H1 (cell line): ENCODE measurements around the gene TNS1. TPM values are rescaled to one million over a fixed set of nuclear protein-coding genes. Genes with fewer than 3 reads are reported as not detected.

Experiments used
- CTCF ChIA-PET: fragments of 300-600 bp; sonication (Branson Sonifier 250); formaldehyde crosslinking; loops from one replicate; lab custom pipeline; 2021; ENCODE audit not compliant: partially characterized antibody; lab: Charles Lee
- POLR2A ChIA-PET: fragments of 300-600 bp; sonication (Branson Sonifier 250); formaldehyde crosslinking; loops from one replicate; lab custom pipeline; 2021; ENCODE audit warnings: inconsistent platforms; ENCODE audit not compliant: partially characterized antibody; lab: Charles Lee
- DNase-seq, 2 experiments: peaks; one replicate each; pipeline versions ENCODE4 v3.0.0 to v3.0.0-alpha.2; 2010 to 2022; ENCODE audit warnings: low spot score in 2 of 2, low read depth in 1 of 2, mixed read lengths in 1 of 2
- FAIRE-seq: peaks from 2 replicates; lab custom pipeline; 2011; peaks lifted over from hg19 to GRCh38; lab: Jason Lieb, UNC
- H2AFZ ChIP-seq: 2 replicates; pipeline ENCODE4 v1.8.1; 2012; ENCODE audit warnings: low read length, inconsistent platforms
- H2AK5ac ChIP-seq: 2 replicates; pipeline ENCODE4 v1.6.1; 2013; ENCODE audit warnings: low read depth, low read length
- H2BK120ac ChIP-seq: replicated peaks from 2 replicates; pipeline ENCODE3; 2013; ENCODE audit warnings: low read depth, low read length, inconsistent platforms
- H2BK12ac ChIP-seq: 2 replicates; pipeline ENCODE4 v1.6.1; 2013; ENCODE audit warnings: low read depth, low read length
- H2BK15ac ChIP-seq: 2 replicates; pipeline ENCODE4 v1.6.1; 2013; ENCODE audit warnings: low read length
- H2BK20ac ChIP-seq: 2 replicates; pipeline ENCODE4 v1.6.1; 2013; ENCODE audit warnings: low read length
- H2BK5ac ChIP-seq: 2 replicates; pipeline ENCODE4 v1.6.1; 2013; ENCODE audit warnings: low read depth, low read length
- H3K14ac ChIP-seq: 2 replicates; pipeline ENCODE4 v1.6.1; 2013; ENCODE audit warnings: inconsistent platforms; ENCODE audit not compliant: insufficient read length
- H3K18ac ChIP-seq: 2 replicates; pipeline ENCODE4 v1.6.1; 2013; ENCODE audit warnings: low read length; ENCODE audit errors: extremely low read depth
- H3K23ac ChIP-seq: 2 replicates; pipeline ENCODE4 v1.6.1; 2013; ENCODE audit warnings: inconsistent platforms; ENCODE audit not compliant: insufficient read length
- H3K23me2 ChIP-seq: 2 replicates; pipeline ENCODE4 v1.6.1; 2013; ENCODE audit warnings: low read depth, low read length
- H3K27ac ChIP-seq: 2 replicates; pipeline ENCODE4 v1.6.1; 2011; ENCODE audit warnings: low read depth, low read length, inconsistent platforms
- H3K27me3 ChIP-seq, 4 experiments: replicated peaks in 1 of 4; 1 replicate in 1 of 4; 2 replicates in 3 of 4; pipeline versions ENCODE4 v1.6.1 to v1.8.1; 2011 to 2013; ENCODE audit warnings: low read length in 3 of 4, mild to moderate bottlenecking in 3 of 4, inconsistent platforms in 2 of 4, mixed read lengths in 2 of 4, moderate library complexity in 1 of 4; ENCODE audit not compliant: control insufficient read depth in 3 of 4, insufficient read depth in 3 of 4; ENCODE audit errors: extremely low read depth in 1 of 4
- H3K36me3 ChIP-seq, 4 experiments: 2 replicates each; pipeline versions ENCODE4 v1.6.1 to v1.8.1; 2011 to 2013; ENCODE audit warnings: mild to moderate bottlenecking in 4 of 4, low read length in 3 of 4, moderate library complexity in 2 of 4, control low read depth in 1 of 4, inconsistent platforms in 1 of 4; ENCODE audit not compliant: insufficient read depth in 4 of 4, control insufficient read depth in 2 of 4
- H3K4ac ChIP-seq: replicated peaks from 2 replicates; pipeline ENCODE3; 2013; ENCODE audit warnings: low read length, low read depth, mixed read lengths, inconsistent platforms; ENCODE audit not compliant: insufficient read length
- H3K4me1 ChIP-seq, 4 experiments: replicated peaks in 1 of 4; 1 replicate in 1 of 4; 2 replicates in 3 of 4; pipeline versions ENCODE4 v1.6.1 to v1.8.1; 2011 to 2013; ENCODE audit warnings: low read length in 3 of 4, inconsistent platforms in 2 of 4, mixed read lengths in 1 of 4; ENCODE audit not compliant: insufficient read depth in 4 of 4, control insufficient read depth in 3 of 4
- H3K4me2 ChIP-seq, 2 experiments: 2 replicates each; pipeline versions ENCODE4 v1.6.1 to v1.8.1; 2011 to 2013; ENCODE audit warnings: low read depth in 2 of 2, low read length in 2 of 2, control low read depth in 1 of 2, inconsistent platforms in 1 of 2, mild to moderate bottlenecking in 1 of 2; ENCODE audit not compliant: insufficient read depth in 1 of 2
- H3K4me3 ChIP-seq, 4 experiments: fragments of 200-600, 300-600 bp in 1 of 4; sonication (generic), shearing (Covaris generic), sonication (Bioruptor Twin) in 1 of 4; 2 replicates each; pipeline versions ENCODE4 v1.5.1 to v1.8.1; 2011 to 2016; ENCODE audit warnings: low read length in 4 of 4, low read depth in 3 of 4, control low read depth in 2 of 4, inconsistent platforms in 2 of 4, mild to moderate bottlenecking in 2 of 4, mixed read lengths in 1 of 4, moderate library complexity in 1 of 4; ENCODE audit not compliant: insufficient read depth in 2 of 4; ENCODE audit errors: extremely low read depth in 1 of 4
- H3K56ac ChIP-seq: replicated peaks from 2 replicates; pipeline ENCODE3; 2013; ENCODE audit warnings: low read depth, mild to moderate bottlenecking, mixed read lengths, low read length, inconsistent platforms; ENCODE audit not compliant: insufficient read length
- H3K79me1 ChIP-seq: 2 replicates; pipeline ENCODE4 v1.6.1; 2013; ENCODE audit warnings: low read depth, low read length, control low read depth
- H3K79me2 ChIP-seq, 2 experiments: 2 replicates each; pipeline versions ENCODE4 v1.6.1 to v1.8.1; 2012 to 2013; ENCODE audit warnings: low read length in 2 of 2, mild to moderate bottlenecking in 2 of 2, inconsistent platforms in 1 of 2; ENCODE audit not compliant: insufficient read depth in 2 of 2, control insufficient read depth in 1 of 2
- H3K9ac ChIP-seq, 4 experiments: replicated peaks in 1 of 4; 1 replicate in 1 of 4; 2 replicates in 3 of 4; pipeline versions ENCODE4 v1.6.1 to v1.8.1; 2011 to 2013; ENCODE audit warnings: low read depth in 3 of 4, low read length in 3 of 4, control low read depth in 2 of 4, mild to moderate bottlenecking in 2 of 4, moderate library complexity in 2 of 4, inconsistent platforms in 1 of 4; ENCODE audit errors: extremely low read depth in 1 of 4
- H3K9me3 ChIP-seq, 2 experiments: 2 replicates each; pipeline versions ENCODE4 v1.6.1 to v1.8.1; 2012 to 2013; ENCODE audit warnings: mild to moderate bottlenecking in 2 of 2, moderate library complexity in 2 of 2, control low read depth in 1 of 2, inconsistent platforms in 1 of 2, low read depth in 1 of 2, low read length in 1 of 2, mixed read lengths in 1 of 2; ENCODE audit not compliant: insufficient read depth in 2 of 2
- H4K20me1 ChIP-seq, 2 experiments: replicated peaks in 1 of 2; 2 replicates each; pipeline versions ENCODE3 to v1.8.1; 2011 to 2013; ENCODE audit warnings: inconsistent platforms in 2 of 2, low read length in 2 of 2, mild to moderate bottlenecking in 1 of 2; ENCODE audit not compliant: insufficient read depth in 2 of 2, control insufficient read depth in 1 of 2
- H4K5ac ChIP-seq: 2 replicates; pipeline ENCODE4 v1.6.1; 2013; ENCODE audit warnings: low read length, low read depth, mixed read lengths, inconsistent platforms; ENCODE audit not compliant: insufficient read length
- H4K8ac ChIP-seq: 2 replicates; pipeline ENCODE4 v1.8.0; 2013; ENCODE audit warnings: mild to moderate bottlenecking, moderate library complexity, low read length, inconsistent platforms; ENCODE audit not compliant: insufficient read depth; ENCODE audit errors: extremely low read depth
- H4K91ac ChIP-seq: replicated peaks from 2 replicates; pipeline ENCODE3; 2013; ENCODE audit warnings: low read length, mixed read lengths, inconsistent platforms; ENCODE audit not compliant: insufficient read length
- YY1 ChIP-seq: IDR thresholded peaks from 2 replicates; pipeline ENCODE4 v1.6.1; 2011; ENCODE audit warnings: low read depth, mild to moderate bottlenecking, low read length
- WGBS, 2 experiments: shearing (Covaris generic) in 1 of 2; methylation state at CpG; one replicate each; pipeline versions ENCODE4 v1.1.6 to v1.1.7; 2013 to 2015; ENCODE audit warnings: low lambda C conversion rate in 2 of 2, mixed read lengths in 2 of 2, inconsistent platforms in 1 of 2, low coverage in 1 of 2, missing lambda C conversion rate in 1 of 2; ENCODE audit not compliant: insufficient replicate concordance in 2 of 2, insufficient coverage in 1 of 2, insufficient read length in 1 of 2; ENCODE audit errors: extremely low coverage in 1 of 2, missing lambda C conversion rate in 1 of 2; 5-methylcytosine and 5-hydroxymethylcytosine counted together
- polyA plus RNA-seq, 7 experiments: library from polyadenylated mRNA; depleted of rRNA in 3 of 7; stranded (reverse) in 5 of 7; unstranded in 2 of 7; fragments of >200 nt in 5 of 7; fragments of 200-250 nt in 2 of 7; gene quantifications; 1 replicate in 5 of 7; 2 replicates in 1 of 7; 4 replicates in 1 of 7; pipeline versions ENCODE4 v1.2.1 to v1.2.3, GENCODE V29; 2011 to 2013; ENCODE audit warnings: missing spikeins in 2 of 7, mixed read lengths in 2 of 7
- total RNA-seq: library from RNA; stranded (reverse); fragmentation: NEBNext Ultra II Directional; extraction: Animal tissue kit (Norgen Biotek cat#: 25700); gene quantifications from 2 replicates; pipeline ENCODE4 v1.2.1, GENCODE V29; 2021

Gene TNS1
- total and polyA plus RNA-seq, 2 of the 8 experiments (the other 6 are each of a cell fraction or from before 2014, with no cell fraction given) = 1.5 to 5.1 TPM

DNA sequence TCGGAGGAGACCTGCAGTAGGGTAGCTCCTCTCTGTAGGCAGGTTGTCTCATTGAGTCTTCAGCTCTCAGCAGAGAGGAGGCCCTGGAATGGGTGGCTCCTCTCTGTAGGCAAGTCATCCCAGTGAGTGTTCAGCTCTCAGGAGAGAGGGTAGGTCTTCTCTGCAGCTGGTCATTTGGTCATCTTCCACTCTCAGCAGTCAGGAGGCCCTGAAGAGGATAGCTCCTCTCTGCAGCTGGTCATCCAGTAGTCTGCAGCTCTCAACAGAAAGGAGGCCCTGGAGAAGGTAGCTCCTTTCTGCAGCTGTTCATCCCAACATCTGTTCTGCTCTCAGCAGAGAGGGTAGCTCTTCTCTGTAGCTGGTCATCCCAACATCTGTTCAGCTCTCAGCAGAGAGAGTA, 40.3 kb upstream of the TNS1 start:
- CTCF ChIA-PET = interaction anchor here (0.5 to 4.5 kb wide), 10 partner anchors 9 to 260 kb away, joined by 3 to 19 read pairs (median 4); no protein-coding TSS in a partner anchor
- H3K4ac ChIP-seq = no peak overlapping the region
- POLR2A ChIA-PET = no interaction called here
- no peak for FAIRE-seq
- no peak overlapping the region for H3K27ac ChIP-seq
- no peaks in the 10 kb centered on the region for H3K27me3 ChIP-seq
- TF ChIP-seq YY1 = no peak
- H4K20me1 ChIP-seq = no peaks in the 10 kb centered on the region
- H2BK120ac ChIP-seq = no peak overlapping the region
- DNase-seq = no peak
- no peak overlapping the region for H2BK12ac ChIP-seq
- H3K4me3 ChIP-seq = no peak overlapping the region
- H3K23ac ChIP-seq = no peak overlapping the region
- no peak overlapping the region for H2BK5ac ChIP-seq
- 76% methylated on average over 1 of the region's 1 CpG; no CpG with 5 or more reads in 1 of the 2 experiments for WGBS, 2 experiments
- H3K18ac ChIP-seq = no peak overlapping the region
- H3K4me2 ChIP-seq = no peak overlapping the region
- H2BK20ac ChIP-seq = no peak overlapping the region
- H3K56ac ChIP-seq = no peak overlapping the region
- H4K5ac ChIP-seq = no peak overlapping the region
- no peak overlapping the region for H4K91ac ChIP-seq
- H2BK15ac ChIP-seq = no peak overlapping the region
- H3K79me2 ChIP-seq = no peaks in the 10 kb centered on the region
- H3K14ac ChIP-seq = no peak overlapping the region
- no peak overlapping the region for H4K8ac ChIP-seq
- no peak overlapping the region for H2AK5ac ChIP-seq
- H3K36me3 ChIP-seq = no peaks in the 10 kb centered on the region
- H3K4me1 ChIP-seq = no peaks in the 10 kb centered on the region
- no peak overlapping the region for H3K9ac ChIP-seq
- peaks cover 7 to 8% of the 10 kb centered on the region in 2 experiments; a peak in 2 of 4 replicates for H3K9me3 ChIP-seq
- no peaks in the 10 kb centered on the region for H3K79me1 ChIP-seq
- no peaks in the 10 kb centered on the region for H3K23me2 ChIP-seq
- no peak overlapping the region for H2AFZ ChIP-seq
